SK-MEL-5 (cell line): ENCODE data around the gene CAP2. TPM values are rescaled to one million over a fixed set of nuclear protein-coding genes. Genes with fewer than 3 reads are reported as not detected.
A peak's percentile ranks its signal among the peaks of the same experiment; 100 is the strongest.
"Not testable (repeated sequence)": the region's sequence is repeated elsewhere in the genome, so short reads cannot be mapped to it uniquely, and the experiment has no call there.

Experiments used
- DNase-seq: peaks from one replicate; pipeline ENCODE4 v3.0.0-alpha.2; 2016; ENCODE audit warnings: low read depth, low spot score
- in situ Hi-C: cut with HindIII; loops from 2 replicates; pipeline ENCODE4 v1.10.0; 2016; ENCODE audit warnings: low sequenced_read_pairs, high pct_unique_total_duplicates, low pct_unique_long_range_greater_than_20kb
- total RNA-seq: library from RNA; depleted of rRNA; stranded (reverse); fragments of >200 nt; shearing (Covaris generic); gene quantifications from 2 replicates; pipeline ENCODE4 v1.2.3, GENCODE V29; 2014

CAP2 gene
- total RNA-seq, 1 experiment from 2014 or later, result 21.3 TPM

GRCh38 chr6:17423026-17423425 is 29.6 kb downstream of the CAP2 start:
- in situ Hi-C loops, result no loop called here

DNA sequence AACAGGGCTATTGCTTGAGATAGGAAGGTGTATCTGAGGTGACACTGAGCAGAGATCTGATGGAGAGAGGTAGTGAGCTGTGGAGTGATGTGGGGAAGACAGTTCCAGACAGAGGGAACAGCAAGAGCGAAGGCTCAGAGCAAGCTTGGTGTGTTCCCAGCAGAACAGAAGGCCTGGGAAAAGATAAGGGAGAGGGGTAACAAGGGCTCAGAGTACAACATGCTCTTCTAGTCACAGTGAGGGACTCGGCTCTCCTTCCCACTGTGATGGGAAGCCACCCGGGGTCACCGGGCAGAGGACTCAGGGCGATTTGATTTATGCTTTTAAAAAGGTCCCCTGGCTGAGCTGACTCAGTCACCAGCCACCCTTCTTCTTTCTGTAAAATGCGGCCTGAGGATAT is 33.7 kb downstream of the CAP2 start:
- no peak for DNase-seq
- in situ Hi-C loops, result no loop called here

More at GRCh38 chr6:17423026-17423425, 29.6 kb downstream of the CAP2 start:
- no peak for DNase-seq

GRCh38 chr6:17427617-17428016 is 34.2 kb downstream of the CAP2 start:
- DNase-seq, result no peak
- in situ Hi-C loops, result no loop called here

GRCh38 chr6:17428595-17429120 is 35.3 kb downstream of the CAP2 start:
- in situ Hi-C loops, DNase-seq: not testable (repeated sequence)

GRCh38 chr6:17429383-17430061 is 36.1 kb downstream of the CAP2 start:
- DNase-seq, result no peak
- in situ Hi-C loops, result no loop called here

DNA sequence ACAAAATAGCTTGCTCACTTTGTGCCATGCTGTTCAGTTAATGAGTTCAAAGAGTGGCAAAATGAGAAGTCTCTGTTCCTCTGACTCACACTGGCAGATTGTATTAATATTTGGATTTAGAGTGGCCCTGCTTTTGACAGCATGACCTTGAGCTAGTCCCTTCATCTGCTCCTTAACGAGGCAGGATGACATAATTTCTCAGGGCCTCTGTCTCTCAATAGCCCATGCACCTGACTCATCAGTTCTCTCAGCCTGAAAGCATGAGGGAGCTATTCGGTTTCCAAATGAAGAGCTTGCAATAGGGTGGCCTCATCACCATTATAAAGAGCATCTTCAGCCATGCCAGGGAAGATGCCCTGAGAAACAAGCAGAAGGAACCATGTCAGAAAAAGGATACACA is 38.2 kb downstream of the CAP2 start:
- DNase-seq, result no peak
- in situ Hi-C loops, result no loop called here

DNA sequence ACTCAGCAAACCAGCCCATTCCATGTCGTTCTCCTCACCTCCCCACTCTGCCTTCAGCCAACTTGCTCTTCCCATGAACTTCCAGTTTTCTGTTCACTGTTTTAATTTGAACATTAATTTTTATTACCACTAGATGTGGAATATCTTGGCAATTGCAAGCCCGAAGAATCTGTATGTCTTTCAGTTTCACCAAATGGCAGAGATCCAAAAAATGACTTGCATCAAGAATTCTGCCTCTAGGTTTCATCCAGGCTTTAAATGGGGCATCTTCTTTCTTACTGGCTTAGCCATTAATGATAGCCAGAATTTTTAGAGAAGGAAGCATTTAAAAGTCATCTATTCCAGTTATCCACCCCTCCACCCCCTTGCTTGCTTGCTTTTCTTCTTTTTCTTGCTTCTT is 39.0 kb downstream of the CAP2 start:
- DNase-seq, result no peak
- in situ Hi-C loops, result no loop called here

DNA sequence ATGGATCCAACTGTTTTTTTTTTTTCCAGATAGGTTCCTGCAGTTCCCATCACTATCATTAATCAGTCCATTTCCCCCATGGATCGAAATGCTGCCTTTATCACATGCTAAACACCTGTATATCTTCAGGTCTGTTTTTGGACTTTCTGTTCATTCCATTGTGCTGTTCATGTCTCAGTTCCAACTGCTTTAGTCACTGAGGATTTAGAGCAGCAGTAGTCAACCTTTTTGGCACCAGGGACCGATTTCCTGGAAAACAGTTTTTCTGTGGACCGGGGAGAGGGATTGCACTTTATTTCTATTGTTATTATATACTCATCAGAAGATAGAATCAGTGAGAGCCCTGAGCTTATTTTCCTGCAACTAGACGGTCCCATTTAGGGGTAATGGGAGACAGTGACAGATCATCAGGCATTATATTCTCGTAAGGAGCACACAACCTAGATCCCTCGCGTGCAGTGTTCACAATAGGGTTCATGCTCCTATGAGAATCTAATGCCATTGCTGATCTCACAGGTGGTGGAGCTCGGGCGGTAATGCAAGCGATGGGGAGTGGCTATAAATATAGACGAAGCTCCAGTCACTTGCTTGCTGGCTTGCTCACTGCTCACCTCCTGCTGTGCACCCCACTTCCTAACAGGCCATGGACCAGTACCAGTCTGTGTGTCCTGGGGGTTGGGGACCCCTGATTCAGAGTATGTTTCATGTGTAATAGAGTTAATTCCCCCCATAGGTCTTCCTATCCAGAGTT is 46.0 kb downstream of the CAP2 start:
- no peak for DNase-seq
- in situ Hi-C loops, result no loop called here

- in situ Hi-C loops, result not testable (repeated sequence)
Measured at GRCh38 chr6:17440811-17441210, 47.4 kb downstream of the CAP2 start.

DNA sequence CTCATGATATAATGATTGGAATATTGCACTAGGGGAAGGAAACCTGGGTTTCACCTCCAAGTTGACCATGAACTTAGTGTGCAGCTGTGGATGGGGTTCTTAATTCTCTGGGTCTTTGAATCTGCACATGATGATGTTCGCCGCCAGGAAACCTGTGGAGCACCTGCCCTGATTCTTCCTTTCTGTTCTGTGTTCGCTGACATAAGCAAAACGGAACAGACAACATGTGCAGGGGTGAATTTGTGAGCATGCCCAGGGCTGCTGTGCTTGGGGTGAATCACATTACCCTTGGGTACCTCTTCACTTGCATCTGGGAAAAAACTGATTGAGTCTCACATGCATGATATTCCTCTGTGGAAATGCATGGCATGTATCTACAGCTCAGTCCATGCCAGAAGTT is 48.8 kb downstream of the CAP2 start:
- DNase-seq, result no peak
- in situ Hi-C loops, result no loop called here

More at GRCh38 chr6:17440811-17441210, 47.4 kb downstream of the CAP2 start:
- not testable (repeated sequence) for DNase-seq

DNA sequence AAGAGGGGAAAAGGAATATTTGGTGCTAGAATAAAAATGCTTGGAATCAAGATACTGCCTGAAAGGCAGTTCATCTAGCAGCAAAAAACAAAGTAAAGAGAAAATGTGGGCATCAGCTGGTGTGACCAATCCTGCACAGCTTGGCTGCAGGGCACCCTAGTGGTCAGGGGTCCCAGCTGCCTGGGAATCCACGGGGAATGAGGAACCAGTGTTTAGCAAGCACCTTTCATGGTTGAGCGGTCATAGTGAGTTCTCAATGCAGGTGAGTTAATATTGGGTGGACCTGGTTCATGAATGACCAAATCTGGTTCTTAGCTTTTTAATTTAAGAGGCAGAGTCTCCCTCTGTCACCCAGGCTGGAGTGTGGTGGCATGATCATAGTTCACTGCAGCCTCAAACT is 53.3 kb downstream of the CAP2 start:
- in situ Hi-C loops, result no loop called here
- no peak for DNase-seq

DNA sequence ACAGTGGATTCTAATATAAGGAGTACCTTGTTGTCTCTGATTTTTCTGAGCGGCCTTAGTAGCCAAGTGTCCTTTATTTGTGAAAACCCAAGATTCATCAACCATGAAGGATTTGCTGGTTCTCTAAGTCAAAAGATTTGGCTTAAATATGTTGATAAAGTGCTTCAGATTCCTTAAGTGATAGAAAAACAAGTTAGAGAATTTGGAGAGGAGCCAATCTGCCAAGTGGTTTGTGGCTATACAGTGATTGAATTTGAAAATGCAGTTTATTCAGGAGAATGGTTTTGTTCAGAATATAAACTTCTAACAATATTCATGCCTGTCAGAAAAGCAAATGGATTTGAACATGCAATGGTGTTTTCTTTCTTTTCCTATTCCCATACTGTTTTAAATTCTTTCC is 54.8 kb downstream of the CAP2 start:
- in situ Hi-C loops, result no loop called here
- DNase-seq, result no peak

DNA sequence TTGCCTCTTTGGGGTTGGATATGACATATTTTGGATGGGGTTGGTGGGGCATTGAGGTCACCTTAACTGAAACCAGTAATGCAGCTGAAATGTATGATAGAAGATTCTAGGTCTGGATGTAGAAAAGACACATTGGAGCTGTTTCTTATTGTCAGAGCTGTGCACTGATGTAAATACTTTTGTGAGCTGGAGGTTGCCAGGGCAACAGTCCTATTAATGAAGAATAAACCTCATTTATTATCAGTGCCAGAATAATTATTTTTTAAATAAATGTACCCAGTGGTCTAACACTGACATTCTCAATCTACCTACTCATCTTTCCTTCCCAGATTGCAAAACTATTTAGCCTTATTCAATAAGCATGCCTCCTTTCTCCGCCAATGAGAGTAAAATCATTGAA is 57.0 kb downstream of the CAP2 start:
- in situ Hi-C loops, result no loop called here
- DNase-seq, result no peak

DNA sequence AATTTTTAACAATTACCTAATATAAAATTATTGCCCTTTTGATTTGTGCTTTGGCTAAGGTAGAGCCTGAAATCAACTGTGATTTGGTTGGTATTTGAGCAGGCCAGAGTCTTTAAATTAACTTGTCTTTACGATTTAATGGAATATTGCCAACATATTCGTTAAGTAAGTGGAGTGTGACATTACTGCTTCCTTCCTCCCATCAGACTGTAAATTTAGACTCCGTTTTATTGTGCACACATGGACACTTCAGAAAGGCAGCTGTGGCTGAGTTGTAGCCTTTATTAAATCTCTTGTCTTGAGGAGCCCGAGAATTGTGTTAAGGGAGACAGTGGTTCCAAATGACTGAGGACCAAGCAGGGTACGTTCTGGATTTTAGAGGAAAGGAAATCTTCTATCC is 57.4 kb downstream of the CAP2 start:
- no peak for DNase-seq
- in situ Hi-C loops, result no loop called here

DNA sequence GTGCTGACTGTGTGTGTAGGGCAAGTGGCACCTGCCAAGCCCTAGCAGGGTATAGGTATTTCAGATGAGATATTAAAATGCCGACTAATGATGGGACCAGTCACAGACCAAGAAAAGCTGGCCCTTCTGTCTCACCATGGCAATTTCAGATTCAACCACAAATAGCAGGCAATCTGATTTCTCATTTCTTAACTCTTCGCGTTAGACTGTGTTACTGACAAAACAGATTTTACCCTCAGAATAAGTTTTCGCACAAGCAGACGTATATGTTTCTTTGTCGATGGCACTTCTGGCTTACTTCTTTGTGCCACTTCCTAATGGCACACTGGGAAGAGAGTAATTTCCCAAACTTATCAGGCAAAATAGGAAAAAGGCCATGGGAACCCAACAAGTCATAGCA is 58.7 kb downstream of the CAP2 start:
- in situ Hi-C loops, result no loop called here
- DNase-seq, result no peak

GRCh38 chr6:17454316-17455005 is 61.1 kb downstream of the CAP2 start:
- DNase-seq, result no peak
- in situ Hi-C loops, result no loop called here

- in situ Hi-C loops, result no loop called here
- no peak for DNase-seq
Measured at GRCh38 chr6:17455919-17456318, 62.5 kb downstream of the CAP2 start.

GRCh38 chr6:17456711-17457110 is 63.3 kb downstream of the CAP2 start:
- in situ Hi-C loops, result no loop called here
- DNase-seq, result peak; percentile 79
